GM23248 (cell line): Measurements from ENCODE around the gene FARS2. TPM values are rescaled to one million over a fixed set of nuclear protein-coding genes. Genes with fewer than 3 reads are reported as not detected.

Experiments
- DNase-seq: peaks from one replicate; pipeline ENCODE4 v3.0.0-alpha.2; 2015
- H2AFZ ChIP-seq: fragments of 200-600 bp; sonication (generic); 2 replicates; pipeline ENCODE4 v1.6.1; 2016; ENCODE audit warnings: antibody characterized with exemption
- H3F3A ChIP-seq: fragments of 200-600 bp; sonication (generic); 2 replicates; pipeline ENCODE4 v1.6.1; 2016; ENCODE audit warnings: mild to moderate bottlenecking, antibody characterized with exemption, mixed run types; ENCODE audit not compliant: insufficient read depth
- H3K27ac ChIP-seq: fragments of 200-600 bp; sonication (generic); 2 replicates; pipeline ENCODE4 v1.5.1; 2016; ENCODE audit warnings: mild to moderate bottlenecking
- H3K27me3 ChIP-seq: fragments of 200-600 bp; sonication (generic); replicated peaks from 2 replicates; pipeline ENCODE4 v1.6.1; 2016; ENCODE audit warnings: mild to moderate bottlenecking; ENCODE audit not compliant: insufficient read depth
- H3K36me3 ChIP-seq: fragments of 200-600 bp; sonication (generic); 2 replicates; pipeline ENCODE4 v1.6.1; 2016; ENCODE audit warnings: low read depth, mild to moderate bottlenecking
- H3K4me1 ChIP-seq: fragments of 200-600 bp; sonication (generic); 2 replicates; pipeline ENCODE4 v1.6.1; 2016; ENCODE audit warnings: mild to moderate bottlenecking; ENCODE audit not compliant: insufficient read depth
- H3K4me2 ChIP-seq: fragments of 200-600 bp; sonication (generic); one replicate; pipeline ENCODE4 v1.6.1; 2016; ENCODE audit warnings: mild to moderate bottlenecking; ENCODE audit not compliant: unreplicated experiment
- H3K4me3 ChIP-seq: fragments of 200-600 bp; sonication (generic); 2 replicates; pipeline ENCODE4 v1.5.1; 2016; ENCODE audit warnings: mild to moderate bottlenecking
- H3K79me2 ChIP-seq: fragments of 200-600 bp; sonication (generic); 2 replicates; pipeline ENCODE4 v1.6.1; 2016; ENCODE audit warnings: mild to moderate bottlenecking; ENCODE audit not compliant: insufficient read depth
- H3K9ac ChIP-seq: fragments of 200-600 bp; sonication (generic); 2 replicates; pipeline ENCODE4 v1.6.1; 2016; ENCODE audit warnings: mild to moderate bottlenecking
- H3K9me2 ChIP-seq: fragments of 200-600 bp; sonication (generic); 2 replicates; pipeline ENCODE4 v1.6.1; 2016; ENCODE audit warnings: mixed run types, mild to moderate bottlenecking, moderate library complexity; ENCODE audit not compliant: insufficient read depth
- H3K9me3 ChIP-seq: fragments of 200-600 bp; sonication (generic); one replicate; pipeline ENCODE4 v1.6.1; 2017; ENCODE audit warnings: low read depth
- H4K20me1 ChIP-seq: fragments of 200-600 bp; sonication (generic); 2 replicates; pipeline ENCODE4 v1.6.0; 2016; ENCODE audit not compliant: insufficient read depth
- EZH2 ChIP-seq: fragments of 200-600 bp; sonication (generic); IDR thresholded peaks from 2 replicates; pipeline ENCODE4 v1.6.1; 2018; ENCODE audit warnings: antibody characterized with exemption, mild to moderate bottlenecking; ENCODE audit not compliant: insufficient read depth, poor library complexity, severe bottlenecking
- EZH2phosphoT487 ChIP-seq: fragments of 200-600 bp; sonication (generic); IDR thresholded peaks from 2 replicates; pipeline ENCODE4 v1.6.1; 2018; ENCODE audit warnings: antibody characterized with exemption, moderate library complexity, mild to moderate bottlenecking, low read depth; ENCODE audit not compliant: insufficient read depth
- WGBS, 2 experiments: methylation state at CpG; one replicate each; pipeline ENCODE4 v1.1.6; 2015 to 2017; ENCODE audit warnings: low lambda C conversion rate in 2 of 2, low coverage in 1 of 2; ENCODE audit errors: missing lambda C conversion rate in 2 of 2; 5-methylcytosine and 5-hydroxymethylcytosine counted together
- in situ Hi-C: fragments of 300-500 bp; cut with MboI; formaldehyde crosslinking; loops from 2 replicates; pipeline ENCODE4 v1.15.0; 2020
- polyA plus RNA-seq: library from polyadenylated mRNA; unstranded; fragments of >200 nt; fragmentation: Nextera tagmentation; extraction: Ambion mirVana; gene quantifications from 2 replicates; pipeline ENCODE4 v1.2.1, GENCODE V29; 2016
- total RNA-seq: library from RNA; depleted of rRNA; stranded (reverse); fragments of >200 nt; shearing (Covaris generic); gene quantifications from 2 replicates; pipeline ENCODE4 v1.2.3, GENCODE V29; 2014

Gene FARS2
- total and polyA plus RNA-seq, 2 experiments from 2014 or later: 15.1 to 16.5 TPM

DNA sequence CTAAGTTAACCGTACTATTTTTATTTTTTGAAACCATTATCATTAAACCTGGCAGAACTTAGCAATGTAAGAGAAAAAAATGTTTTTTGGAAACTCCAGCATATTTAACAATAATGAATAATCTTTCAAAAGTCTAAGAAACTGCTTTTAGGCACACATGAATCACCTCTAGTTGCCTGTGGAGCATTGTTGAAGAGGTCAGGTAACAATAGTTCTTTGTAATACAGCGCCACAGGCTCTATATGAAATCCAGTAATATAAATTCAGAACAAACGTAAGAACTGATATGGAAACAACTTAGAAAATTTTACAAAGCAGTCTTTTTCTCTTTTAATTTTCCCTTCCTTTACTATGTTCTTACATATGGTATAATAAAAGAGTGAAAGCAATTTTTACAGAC lies 10.9 kb upstream of the FARS2 start:
- Histone ChIP-seq H3K4me3 (no peak overlapping the region), H4K20me1 (no peaks in the 10 kb centered on the region), H3K9me3 (no peaks in the 10 kb centered on the region), H3K9ac (no peak overlapping the region), H3K9me2 (no peaks in the 10 kb centered on the region), H3K36me3 (no peaks in the 10 kb centered on the region), H3F3A (no peaks in the 10 kb centered on the region), H3K4me1 (no peaks in the 10 kb centered on the region), H3K79me2 (peaks cover 17% of the 10 kb centered on the region), H2AFZ (no peak overlapping the region), H3K4me2 (no peak overlapping the region), H3K27ac (no peak overlapping the region), H3K27me3 (no peaks in the 10 kb centered on the region)
- in situ Hi-C loops: no loop called here
- no peak for DNase-seq
- 97% methylated on average over 3 of the region's 3 CpGs for WGBS, 2 experiments
- TF ChIP-seq EZH2 (no peak), EZH2phosphoT487 (no peak)

DNA sequence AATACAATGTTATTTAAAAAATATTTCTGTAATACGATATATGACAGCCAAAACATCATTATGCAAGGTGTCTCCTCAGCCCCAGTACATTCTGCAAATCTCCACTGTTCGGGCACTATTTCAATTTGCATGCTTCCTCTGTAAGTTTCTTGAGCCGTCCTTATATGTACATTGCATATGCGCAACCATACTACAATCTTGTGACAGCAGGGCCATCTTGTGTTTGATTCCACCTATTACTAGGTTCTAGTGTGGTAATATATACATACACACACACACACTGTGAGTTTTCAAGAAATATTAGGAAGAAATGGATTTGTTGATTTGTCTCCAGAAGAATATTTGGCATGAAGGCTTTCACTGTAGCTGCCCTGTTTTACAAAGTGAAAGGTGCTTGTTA lies 10.4 kb upstream of the FARS2 start:
- no peak for DNase-seq
- H3K9ac ChIP-seq: no peak overlapping the region
- no peak overlapping the region for H3K4me3 ChIP-seq
- no peak for TF ChIP-seq EZH2
- H3K4me2 ChIP-seq: no peak overlapping the region
- H3K27me3 ChIP-seq: no peaks in the 10 kb centered on the region
- no peaks in the 10 kb centered on the region for H3K9me2 ChIP-seq
- H4K20me1 ChIP-seq: no peaks in the 10 kb centered on the region
- H3K36me3 ChIP-seq: no peaks in the 10 kb centered on the region
- no peaks in the 10 kb centered on the region for H3K4me1 ChIP-seq
- no peaks in the 10 kb centered on the region for H3F3A ChIP-seq
- no peak overlapping the region for H3K27ac ChIP-seq
- in situ Hi-C loops: no loop called here
- H3K79me2 ChIP-seq: peaks cover 22% of the 10 kb centered on the region
- WGBS, 2 experiments: 95 to 97% methylated on average over 4 of the region's 4 CpGs
- H3K9me3 ChIP-seq: no peaks in the 10 kb centered on the region
- no peak overlapping the region for H2AFZ ChIP-seq

DNA sequence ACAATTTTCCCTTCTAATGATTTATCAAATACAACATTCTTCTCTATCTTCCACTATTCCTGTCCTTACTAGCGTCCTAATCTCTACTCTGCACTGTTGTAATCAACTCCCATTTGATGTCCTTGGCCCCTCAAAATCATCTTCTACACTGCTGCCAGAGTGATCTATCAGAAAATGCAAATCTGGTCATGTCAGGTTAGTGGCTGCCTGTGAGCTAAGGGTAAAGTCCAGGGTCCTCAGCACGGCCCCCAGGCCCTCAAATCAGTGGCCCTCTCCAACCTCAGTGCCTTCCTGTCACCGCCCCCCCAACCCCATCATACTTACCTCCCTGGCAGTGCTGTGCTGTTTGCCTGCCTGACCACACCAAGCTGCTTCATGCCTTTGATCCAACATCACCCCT lies 4.4 kb upstream of the FARS2 start:
- TF ChIP-seq EZH2phosphoT487: no peak
- no peak for TF ChIP-seq EZH2
- DNase-seq: no peak
- peaks cover 9% of the 10 kb centered on the region for H3K4me1 ChIP-seq
- in situ Hi-C loops: no loop called here
- no peaks in the 10 kb centered on the region for H3K9me3 ChIP-seq
- H3K36me3 ChIP-seq: no peaks in the 10 kb centered on the region
- H3K9me2 ChIP-seq: no peaks in the 10 kb centered on the region
- H3K4me2 ChIP-seq: no peak overlapping the region
- 73 to 85% methylated on average over 3 of the region's 3 CpGs for WGBS, 2 experiments
- H3K27me3 ChIP-seq: no peaks in the 10 kb centered on the region
- no peaks in the 10 kb centered on the region for H4K20me1 ChIP-seq
- peaks cover 34% of the 10 kb centered on the region for H3K79me2 ChIP-seq
- no peak overlapping the region for H3K9ac ChIP-seq
- no peak overlapping the region for H3K27ac ChIP-seq
- H3F3A ChIP-seq: peaks cover 10% of the 10 kb centered on the region
- no peak overlapping the region for H3K4me3 ChIP-seq
- no peak overlapping the region for H2AFZ ChIP-seq

DNA sequence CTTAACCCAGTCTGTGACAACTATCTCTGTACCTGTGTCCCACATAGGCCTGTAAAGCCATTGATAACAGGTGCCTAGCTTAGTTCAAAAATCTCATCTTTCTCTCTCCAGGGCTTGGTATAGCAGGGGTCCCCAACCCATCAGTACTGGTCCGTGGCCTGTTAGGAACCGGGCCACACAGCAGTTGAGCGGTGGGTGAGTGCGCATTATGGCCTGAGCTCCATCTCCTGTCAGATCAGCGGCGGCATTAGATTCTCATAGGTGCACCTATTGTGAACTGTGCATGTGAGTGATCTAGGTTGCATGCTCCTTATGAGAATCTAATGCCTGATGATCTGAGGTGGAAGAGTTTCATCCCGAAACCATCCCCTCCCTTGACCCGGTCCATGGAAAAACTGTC lies 3.9 kb upstream of the FARS2 start:
- H3K9me2 ChIP-seq: no peaks in the 10 kb centered on the region
- H3K36me3 ChIP-seq: no peaks in the 10 kb centered on the region
- H3K9me3 ChIP-seq: no peaks in the 10 kb centered on the region
- peaks cover 10% of the 10 kb centered on the region for H3K4me1 ChIP-seq
- 93 to 95% methylated on average over 8 of the region's 8 CpGs for WGBS, 2 experiments
- in situ Hi-C loops: no loop called here
- H3K27me3 ChIP-seq: no peaks in the 10 kb centered on the region
- H4K20me1 ChIP-seq: no peaks in the 10 kb centered on the region
- H3K9ac ChIP-seq: no peak overlapping the region
- TF ChIP-seq EZH2 (no peak), EZH2phosphoT487 (no peak)
- H2AFZ ChIP-seq: no peak overlapping the region
- H3K4me3 ChIP-seq: no peak overlapping the region
- no peak for DNase-seq
- H3K4me2 ChIP-seq: no peak overlapping the region
- peaks cover 11% of the 10 kb centered on the region for H3F3A ChIP-seq
- peaks cover 39% of the 10 kb centered on the region for H3K79me2 ChIP-seq
- no peak overlapping the region for H3K27ac ChIP-seq

DNA sequence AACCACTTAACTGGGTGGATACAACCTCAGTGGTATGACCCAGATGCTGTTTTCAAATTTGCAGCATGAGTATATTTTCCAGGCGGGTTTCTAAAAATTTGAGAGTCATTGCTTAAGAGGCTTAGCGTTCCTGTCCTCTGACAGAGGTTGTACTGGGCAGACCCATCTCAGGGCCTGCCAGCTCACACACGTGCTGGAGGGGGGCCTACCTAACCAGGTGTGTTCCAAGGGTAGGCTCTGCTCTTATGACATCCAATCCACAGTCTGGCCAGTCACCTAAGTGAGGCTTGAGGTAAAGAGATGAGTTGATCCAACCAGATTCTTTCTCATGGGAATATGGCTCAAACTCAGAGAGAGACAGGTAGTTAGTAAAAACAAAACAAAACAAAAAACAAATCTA lies 1.9 kb upstream of the FARS2 start:
- H3K79me2 ChIP-seq: peaks cover 55% of the 10 kb centered on the region
- in situ Hi-C loops: no loop called here
- no peaks in the 10 kb centered on the region for H4K20me1 ChIP-seq
- H3K27me3 ChIP-seq: no peaks in the 10 kb centered on the region
- H3F3A ChIP-seq: peaks cover 11% of the 10 kb centered on the region
- H3K27ac ChIP-seq: peak overlapping the region; percentile 91
- H3K9ac ChIP-seq: peak overlapping the region; percentile 91
- no peak for DNase-seq
- H3K9me2 ChIP-seq: no peaks in the 10 kb centered on the region
- H3K36me3 ChIP-seq: no peaks in the 10 kb centered on the region
- peak overlapping the region; percentile 93 for H3K4me3 ChIP-seq
- TF ChIP-seq EZH2 (no peak), EZH2phosphoT487 (no peak)
- WGBS, 2 experiments: 64 to 68% methylated on average over 3 of the region's 3 CpGs
- H3K4me1 ChIP-seq: peaks cover 15% of the 10 kb centered on the region
- H2AFZ ChIP-seq: peak overlapping the region; percentile 97
- no peaks in the 10 kb centered on the region for H3K9me3 ChIP-seq
- H3K4me2 ChIP-seq: peak overlapping the region; percentile 99
